Measurements from ENCODE around the gene RELCH.

DNA sequence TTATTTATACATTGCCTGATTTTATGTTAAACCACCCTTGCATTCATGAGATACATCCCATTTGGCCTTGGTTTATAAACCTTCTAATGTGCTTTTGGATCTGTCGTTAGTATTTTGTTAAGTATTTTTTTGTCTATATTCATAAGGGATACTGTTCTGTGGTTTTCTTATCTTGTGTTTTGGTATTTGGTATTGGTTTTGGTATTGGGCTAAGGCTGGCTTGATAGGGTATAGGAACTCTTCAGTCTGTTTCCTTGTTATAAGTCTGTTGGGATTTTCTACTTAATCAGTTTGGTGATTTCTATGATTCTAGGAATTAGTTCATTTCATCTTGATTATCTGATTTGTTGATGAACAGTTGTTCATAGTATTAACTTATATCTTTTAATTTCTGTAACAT lies 49.2 kb downstream of the RELCH start:
- no peak for TF ChIP-seq POLR2A (IDR thresholded peaks at IDR 0.05; ENCODE audit: low read length)
- TF ChIP-seq GATA1 (IDR thresholded peaks at IDR 0.05; ENCODE audit: low read depth, low read length), result no peak

Data from erythroblast (primary cell).